ENCODE measurements around the gene SLC6A4.

DNA sequence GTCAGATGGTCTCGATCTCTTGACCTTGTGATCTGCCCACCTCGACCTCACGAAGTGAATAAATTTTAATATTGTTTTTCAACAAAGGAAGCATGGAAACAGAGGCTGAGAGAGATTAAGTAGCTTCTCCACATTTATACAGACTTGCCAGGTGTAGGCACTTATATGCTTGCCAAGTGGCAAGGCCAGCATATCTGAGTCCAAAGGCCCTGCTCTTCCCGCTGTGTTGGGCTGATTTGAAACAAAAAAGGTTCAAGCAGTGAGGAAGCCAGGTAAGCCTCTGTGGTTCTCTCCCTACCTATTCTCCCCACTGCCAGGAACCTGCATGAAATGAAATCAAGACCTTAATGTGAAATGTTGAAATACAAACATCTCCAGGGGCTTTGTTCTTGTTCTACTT lies 7.5 kb upstream of the SLC6A4 start:
- TF ChIP-seq, protein P1, sequence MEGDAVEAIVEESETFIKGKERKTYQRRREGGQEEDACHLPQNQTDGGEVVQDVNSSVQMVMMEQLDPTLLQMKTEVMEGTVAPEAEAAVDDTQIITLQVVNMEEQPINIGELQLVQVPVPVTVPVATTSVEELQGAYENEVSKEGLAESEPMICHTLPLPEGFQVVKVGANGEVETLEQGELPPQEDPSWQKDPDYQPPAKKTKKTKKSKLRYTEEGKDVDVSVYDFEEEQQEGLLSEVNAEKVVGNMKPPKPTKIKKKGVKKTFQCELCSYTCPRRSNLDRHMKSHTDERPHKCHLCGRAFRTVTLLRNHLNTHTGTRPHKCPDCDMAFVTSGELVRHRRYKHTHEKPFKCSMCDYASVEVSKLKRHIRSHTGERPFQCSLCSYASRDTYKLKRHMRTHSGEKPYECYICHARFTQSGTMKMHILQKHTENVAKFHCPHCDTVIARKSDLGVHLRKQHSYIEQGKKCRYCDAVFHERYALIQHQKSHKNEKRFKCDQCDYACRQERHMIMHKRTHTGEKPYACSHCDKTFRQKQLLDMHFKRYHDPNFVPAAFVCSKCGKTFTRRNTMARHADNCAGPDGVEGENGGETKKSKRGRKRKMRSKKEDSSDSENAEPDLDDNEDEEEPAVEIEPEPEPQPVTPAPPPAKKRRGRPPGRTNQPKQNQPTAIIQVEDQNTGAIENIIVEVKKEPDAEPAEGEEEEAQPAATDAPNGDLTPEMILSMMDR (IDR thresholded peaks at IDR 0.05 in 8 of 11, conservative IDR thresholded peaks at IDR 0.05 in 3 of 11): no peak
- no peak for TF ChIP-seq POLR2A (IDR thresholded peaks at IDR 0.05)

Data from spleen (tissue), 7 donors.